Testis (tissue), 3 donors: Measurements from ENCODE around the gene LAMP1. TPM values are rescaled to one million over a fixed set of nuclear protein-coding genes. Genes with fewer than 3 reads are reported as not detected.

Experiments used
- DNase-seq: peaks from one replicate; pipeline ENCODE4 v3.0.0-alpha.2; 2019
- H3K27ac ChIP-seq, 2 donors: fragments of 200-600 bp; sonication (generic); one replicate each; pipeline ENCODE4 v1.5.1; 2019
- H3K27me3 ChIP-seq: fragments of 200-600 bp; sonication (generic); one replicate; pipeline ENCODE4 v1.5.1; 2019
- H3K36me3 ChIP-seq: fragments of 200-600 bp; sonication (generic); one replicate; pipeline ENCODE4 v1.5.1; 2017; ENCODE audit warnings: low read depth; ENCODE audit errors: missing control alignments
- H3K4me1 ChIP-seq: fragments of 200-600 bp; sonication (generic); one replicate; pipeline ENCODE4 v1.5.1; 2019
- H3K4me3 ChIP-seq, 2 donors: fragments of 200-600 bp; sonication (generic); one replicate each; pipeline ENCODE4 v1.5.1; 2017 to 2019
- H3K9me3 ChIP-seq: fragments of 200-600 bp; sonication (generic); one replicate; pipeline ENCODE4 v1.5.1; 2017
- POLR2A ChIP-seq: fragments of 450-650 bp; IDR thresholded peaks from one replicate; pipeline ENCODE4 v1.6.1; 2017; ENCODE audit warnings: antibody characterized with exemption, mild to moderate bottlenecking, moderate library complexity
- WGBS, 2 donors: methylation state at CpG; one replicate each; pipeline ENCODE4 v1.1.5; 2018; 5-methylcytosine and 5-hydroxymethylcytosine counted together
- intact Hi-C: fragments of 100-400 bp; cut with DNase I; formaldehyde crosslinking; loops from one replicate; pipeline ENCODE4 v1.15.1; 2023; ENCODE audit warnings: low total_unique reads
- polyA plus RNA-seq: library from polyadenylated mRNA; stranded (reverse); fragments of 350-450 nt; fragmentation: Illumina TruSeq; extraction: RNeasy Lipid Tissue Mini Kit (QIAGEN cat#74804); gene quantifications from one replicate; pipeline ENCODE4 v1.2.3, GENCODE V29; 2014; ENCODE audit warnings: low read depth, low replicate concordance; ENCODE audit not compliant: insufficient read depth
- total RNA-seq, 2 donors: library from RNA; depleted of rRNA; stranded (reverse); fragments of >200 nt; gene quantifications; one replicate each; pipeline ENCODE4 v1.2.3, GENCODE V29; 2016
- TF ChIP-seq, protein P1 (sequence below), 3 experiments: fragments of 450-650 bp in 2 of 3; fragments of 200-600 bp in 1 of 3; sonication (generic) in 1 of 3; IDR thresholded peaks; one replicate each; pipeline ENCODE4 v1.5.1; 2016 to 2019; ENCODE audit warnings: antibody characterized with exemption in 3 of 3, mild to moderate bottlenecking in 2 of 3, moderate library complexity in 1 of 3

Gene LAMP1
- total and polyA plus RNA-seq, 3 donors from 2014 or later = 177 to 254 (median 231) TPM

DNA sequence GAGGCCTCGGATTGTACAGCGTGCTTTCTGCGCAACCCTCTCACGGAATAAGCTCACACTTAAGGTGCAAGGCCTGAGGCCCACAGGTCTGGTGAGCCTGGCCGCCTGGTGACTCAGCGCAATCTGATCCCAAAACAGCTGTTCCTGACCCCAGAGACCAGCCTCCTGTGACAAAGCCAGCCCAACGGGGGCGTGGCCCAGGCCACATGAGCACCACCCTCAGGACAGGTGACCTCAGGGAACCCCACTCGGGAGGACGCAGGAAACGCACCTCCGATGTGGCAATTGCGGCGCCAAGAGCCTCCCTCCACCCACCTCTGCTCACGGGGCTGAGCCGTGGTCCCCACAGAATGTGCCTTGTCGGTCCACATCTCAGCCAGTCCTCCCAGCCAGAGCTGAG, 40.5 kb downstream of the LAMP1 start:
- no peak overlapping the region for H3K4me3 ChIP-seq
- no peaks in the 10 kb centered on the region for H3K4me1 ChIP-seq
- intact Hi-C loops = no loop called here
- H3K27me3 ChIP-seq = no peaks in the 10 kb centered on the region
- H3K9me3 ChIP-seq = no peaks in the 10 kb centered on the region
- WGBS, 2 donors = 71 to 79% methylated on average over 15 to 17 of the region's 17 CpGs
- H3K36me3 ChIP-seq = no peaks in the 10 kb centered on the region
- TF ChIP-seq, protein P1, sequence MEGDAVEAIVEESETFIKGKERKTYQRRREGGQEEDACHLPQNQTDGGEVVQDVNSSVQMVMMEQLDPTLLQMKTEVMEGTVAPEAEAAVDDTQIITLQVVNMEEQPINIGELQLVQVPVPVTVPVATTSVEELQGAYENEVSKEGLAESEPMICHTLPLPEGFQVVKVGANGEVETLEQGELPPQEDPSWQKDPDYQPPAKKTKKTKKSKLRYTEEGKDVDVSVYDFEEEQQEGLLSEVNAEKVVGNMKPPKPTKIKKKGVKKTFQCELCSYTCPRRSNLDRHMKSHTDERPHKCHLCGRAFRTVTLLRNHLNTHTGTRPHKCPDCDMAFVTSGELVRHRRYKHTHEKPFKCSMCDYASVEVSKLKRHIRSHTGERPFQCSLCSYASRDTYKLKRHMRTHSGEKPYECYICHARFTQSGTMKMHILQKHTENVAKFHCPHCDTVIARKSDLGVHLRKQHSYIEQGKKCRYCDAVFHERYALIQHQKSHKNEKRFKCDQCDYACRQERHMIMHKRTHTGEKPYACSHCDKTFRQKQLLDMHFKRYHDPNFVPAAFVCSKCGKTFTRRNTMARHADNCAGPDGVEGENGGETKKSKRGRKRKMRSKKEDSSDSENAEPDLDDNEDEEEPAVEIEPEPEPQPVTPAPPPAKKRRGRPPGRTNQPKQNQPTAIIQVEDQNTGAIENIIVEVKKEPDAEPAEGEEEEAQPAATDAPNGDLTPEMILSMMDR (IDR thresholded peaks at IDR 0.05) = no peak
- H3K27ac ChIP-seq = no peak overlapping the region
- no peak for DNase-seq

DNA sequence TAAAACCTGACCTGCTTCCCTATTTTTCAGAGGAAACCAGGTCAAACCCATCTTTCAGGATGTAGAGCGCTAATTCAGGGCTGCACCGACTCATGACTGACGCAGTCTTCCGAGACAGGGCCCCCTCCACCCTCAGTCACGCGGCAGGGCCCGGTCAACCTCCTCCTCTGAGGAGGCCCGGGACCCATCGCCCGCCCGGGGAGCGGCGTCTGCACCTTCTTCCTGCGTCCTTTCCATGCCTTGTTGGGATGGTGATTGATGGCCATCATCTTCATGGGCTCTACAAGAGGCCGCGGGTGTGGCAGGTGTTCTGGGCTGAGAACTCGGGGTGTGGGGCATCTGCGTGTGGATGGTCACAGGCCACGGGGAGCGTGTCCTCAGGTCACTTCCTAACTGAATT, 40.9 kb downstream of the LAMP1 start:
- no peak overlapping the region for H3K27ac ChIP-seq
- H3K9me3 ChIP-seq = no peaks in the 10 kb centered on the region
- 94 to 98% methylated on average over 20 of the region's 20 CpGs for WGBS, 2 donors
- no peak for DNase-seq
- no peak for TF ChIP-seq POLR2A
- TF ChIP-seq, protein P1 (IDR thresholded peaks at IDR 0.05) = no peak
- intact Hi-C loops = no loop called here
- H3K27me3 ChIP-seq = no peaks in the 10 kb centered on the region
- H3K4me1 ChIP-seq = no peaks in the 10 kb centered on the region
- no peak overlapping the region for H3K4me3 ChIP-seq
- H3K36me3 ChIP-seq = no peaks in the 10 kb centered on the region

DNA sequence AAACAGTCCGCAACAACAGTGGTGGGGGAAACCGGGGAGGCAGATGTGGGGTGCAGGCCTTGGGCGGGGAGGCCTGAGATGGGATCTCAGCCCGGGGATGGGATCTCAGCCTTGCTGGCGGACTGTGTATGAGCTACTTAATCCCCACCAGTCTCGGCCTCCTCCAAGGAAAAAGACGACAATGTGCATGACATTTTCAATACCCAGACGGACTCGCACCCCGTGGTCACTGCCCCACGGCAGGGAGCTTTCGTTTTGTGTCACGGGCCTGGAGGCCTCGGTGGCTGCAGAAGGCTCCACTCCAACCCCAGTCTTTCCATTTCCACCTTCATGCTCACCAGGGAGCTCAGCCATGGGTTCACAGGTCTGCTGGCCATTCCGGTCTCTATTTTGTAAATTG, 41.4 kb downstream of the LAMP1 start:
- Histone ChIP-seq H3K36me3 (no peaks in the 10 kb centered on the region), H3K4me1 (no peaks in the 10 kb centered on the region), H3K27ac (no peak overlapping the region), H3K27me3 (no peaks in the 10 kb centered on the region), H3K9me3 (no peaks in the 10 kb centered on the region), H3K4me3 (no peak overlapping the region)
- WGBS, 2 donors = 89 to 90% methylated on average over 15 of the region's 15 CpGs
- intact Hi-C loops = no loop called here
- no peak for DNase-seq
- TF ChIP-seq POLR2A = no peak
- TF ChIP-seq, protein P1 (IDR thresholded peaks at IDR 0.05) = no peak

DNA sequence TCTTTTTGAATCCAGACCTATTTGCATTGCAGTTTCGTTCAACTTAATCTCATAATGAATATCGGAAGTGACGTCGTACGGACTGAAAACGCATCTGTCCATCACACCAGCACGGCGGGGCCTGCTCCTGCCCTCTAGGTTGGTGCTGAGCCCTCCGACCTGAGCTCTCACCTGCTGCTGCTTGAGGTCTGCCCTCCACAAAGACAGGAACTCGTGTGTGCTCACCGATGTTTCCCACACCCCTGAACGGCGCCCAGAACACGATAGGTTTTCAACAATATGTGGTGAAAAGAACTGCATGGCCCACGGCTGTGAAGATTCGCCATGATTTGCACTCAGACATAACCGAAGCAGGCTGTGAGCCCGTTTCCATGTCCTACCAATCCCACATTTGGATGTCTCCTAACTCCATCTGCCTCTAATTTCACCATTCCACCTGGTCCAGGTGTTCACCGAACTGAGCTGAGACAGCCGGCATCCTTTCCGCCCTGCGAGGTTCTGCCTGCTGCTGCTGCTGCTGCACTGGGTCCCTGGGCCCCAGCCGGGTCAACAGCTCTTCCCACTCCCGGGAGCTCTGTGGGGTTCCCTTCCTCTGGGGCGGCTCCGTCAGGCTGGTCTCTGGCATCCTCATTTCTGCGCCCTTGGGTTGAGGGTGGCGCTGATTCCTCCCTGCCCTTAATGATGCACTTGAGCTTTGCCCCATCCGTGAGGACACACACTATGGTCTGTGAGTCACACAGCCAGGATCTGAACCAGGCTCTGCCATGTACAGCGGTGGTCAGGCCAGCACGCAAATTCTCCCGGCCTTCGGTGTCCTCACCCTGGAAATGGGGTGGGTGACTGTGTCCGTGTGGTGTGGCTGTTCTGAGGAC, 46.0 kb downstream of the LAMP1 start:
- Histone ChIP-seq H3K9me3 (no peaks in the 10 kb centered on the region), H3K36me3 (no peaks in the 10 kb centered on the region), H3K27me3 (no peaks in the 10 kb centered on the region), H3K27ac (no peak overlapping the region), H3K4me3 (no peak overlapping the region), H3K4me1 (no peaks in the 10 kb centered on the region)
- TF ChIP-seq, protein P1 (IDR thresholded peaks at IDR 0.05) = no peak
- no peak for TF ChIP-seq POLR2A
- WGBS, 2 donors = 81 to 89% methylated on average over 23 to 34 of the region's 34 CpGs
- no peak for DNase-seq
- intact Hi-C loops = no loop called here

DNA sequence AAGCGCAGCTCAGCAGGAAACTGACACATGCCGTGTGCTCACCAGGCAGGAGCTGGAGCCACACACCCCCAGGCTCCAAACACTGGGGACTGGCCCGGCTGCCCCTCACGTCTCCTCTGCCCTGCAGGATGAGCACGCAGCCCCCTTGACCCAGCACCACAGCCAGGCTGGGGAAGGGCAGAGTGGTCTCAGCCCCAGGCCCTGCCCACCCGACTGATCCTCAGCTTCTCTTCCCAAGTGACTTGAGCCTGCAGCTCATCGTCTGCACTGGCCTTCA, 46.6 kb downstream of the LAMP1 start:
- H3K4me3 ChIP-seq = no peak overlapping the region
- H3K27ac ChIP-seq = no peak overlapping the region
- no peaks in the 10 kb centered on the region for H3K4me1 ChIP-seq
- DNase-seq = no peak
- no peak for TF ChIP-seq POLR2A
- TF ChIP-seq, protein P1 (IDR thresholded peaks at IDR 0.05) = no peak
- 89 to 96% methylated on average over 6 to 7 of the region's 7 CpGs for WGBS, 2 donors
- intact Hi-C loops = no loop called here
- H3K36me3 ChIP-seq = no peaks in the 10 kb centered on the region
- H3K27me3 ChIP-seq = no peaks in the 10 kb centered on the region
- H3K9me3 ChIP-seq = no peaks in the 10 kb centered on the region
